ENCODE results near the gene KCP.

- TF ChIP-seq GATA3 (IDR thresholded peaks at IDR 0.05; ENCODE audit: low read depth, low read length) = no peak
- no peak for TF ChIP-seq GATA2 (IDR thresholded peaks at IDR 0.05; ENCODE audit: low read depth, low read length)
Measured at GRCh38 chr7:128903621-128904361, 6.7 kb downstream of the KCP start.
